Endothelial cell of umbilical vein (primary cell): ENCODE data around the gene LGI4.

Source experiments
- EZH2 ChIP-seq: IDR thresholded peaks from 2 replicates; pipeline ENCODE4 v1.6.1; 2012; ENCODE audit warnings: borderline replicate concordance, low read depth, mild to moderate bottlenecking, moderate library complexity, low read length, inconsistent platforms; ENCODE audit not compliant: severe bottlenecking
- FOS ChIP-seq: IDR thresholded peaks from 2 replicates; pipeline ENCODE4 v1.6.1; 2011; ENCODE audit warnings: mild to moderate bottlenecking, low read length, moderate library complexity, borderline replicate concordance; ENCODE audit not compliant: insufficient read depth
- GATA2 ChIP-seq: IDR thresholded peaks from 2 replicates; pipeline ENCODE4 v1.7.0; 2011; ENCODE audit warnings: low read depth, mild to moderate bottlenecking, moderate library complexity, mixed read lengths, low read length; ENCODE audit not compliant: insufficient read length, insufficient read depth
- JUN ChIP-seq: IDR thresholded peaks from 2 replicates; pipeline ENCODE4 v1.6.1; 2011; ENCODE audit warnings: borderline replicate concordance, low read depth; ENCODE audit not compliant: insufficient read length, insufficient read depth
- MYC ChIP-seq: IDR thresholded peaks from one replicate; pipeline ENCODE4 v1.6.1; 2011; ENCODE audit warnings: mild to moderate bottlenecking, low read depth, low read length
- POLR2A ChIP-seq: IDR thresholded peaks from 2 replicates; pipeline ENCODE4 v1.6.1; 2012; ENCODE audit warnings: low read depth, mild to moderate bottlenecking, control low read depth, low read length
- POLR2AphosphoS5 ChIP-seq: IDR thresholded peaks from 2 replicates; pipeline ENCODE4 v1.6.1; 2012; ENCODE audit warnings: low read depth, mild to moderate bottlenecking, control low read depth, low read length, moderate library complexity; ENCODE audit not compliant: insufficient read depth
- TF ChIP-seq, protein P1 (sequence below), 2 donors: IDR thresholded peaks; 1 replicate in 1 of 2; 2 replicates in 1 of 2; pipeline ENCODE4 v1.5.1; 2011; ENCODE audit warnings: low read length in 2 of 2, mild to moderate bottlenecking in 2 of 2, moderate library complexity in 2 of 2, control low read depth in 1 of 2, inconsistent platforms in 1 of 2, low read depth in 1 of 2; ENCODE audit not compliant: insufficient read depth in 1 of 2; ENCODE audit errors: extremely low read depth in 1 of 2

- TF ChIP-seq, protein P1, sequence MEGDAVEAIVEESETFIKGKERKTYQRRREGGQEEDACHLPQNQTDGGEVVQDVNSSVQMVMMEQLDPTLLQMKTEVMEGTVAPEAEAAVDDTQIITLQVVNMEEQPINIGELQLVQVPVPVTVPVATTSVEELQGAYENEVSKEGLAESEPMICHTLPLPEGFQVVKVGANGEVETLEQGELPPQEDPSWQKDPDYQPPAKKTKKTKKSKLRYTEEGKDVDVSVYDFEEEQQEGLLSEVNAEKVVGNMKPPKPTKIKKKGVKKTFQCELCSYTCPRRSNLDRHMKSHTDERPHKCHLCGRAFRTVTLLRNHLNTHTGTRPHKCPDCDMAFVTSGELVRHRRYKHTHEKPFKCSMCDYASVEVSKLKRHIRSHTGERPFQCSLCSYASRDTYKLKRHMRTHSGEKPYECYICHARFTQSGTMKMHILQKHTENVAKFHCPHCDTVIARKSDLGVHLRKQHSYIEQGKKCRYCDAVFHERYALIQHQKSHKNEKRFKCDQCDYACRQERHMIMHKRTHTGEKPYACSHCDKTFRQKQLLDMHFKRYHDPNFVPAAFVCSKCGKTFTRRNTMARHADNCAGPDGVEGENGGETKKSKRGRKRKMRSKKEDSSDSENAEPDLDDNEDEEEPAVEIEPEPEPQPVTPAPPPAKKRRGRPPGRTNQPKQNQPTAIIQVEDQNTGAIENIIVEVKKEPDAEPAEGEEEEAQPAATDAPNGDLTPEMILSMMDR (IDR thresholded peaks at IDR 0.05; ENCODE audit: extremely low read depth in 1 of 2, insufficient read depth in 1 of 2, low read depth in 1 of 2, low read length in 2 of 2): no peak
- TF ChIP-seq POLR2A (no peak), MYC (no peak), POLR2AphosphoS5 (no peak), EZH2 (no peak), FOS (no peak), GATA2 (no peak), JUN (no peak)
Observed at GRCh38 chr19:35087393-35087792, 47.5 kb downstream of the LGI4 start.
